Loucy (cell line): ENCODE results near the gene FAAH.

Source experiments
- H2AFZ ChIP-seq: fragments of 200-600 bp; sonication (generic); 2 replicates; pipeline ENCODE4 v1.6.0; 2016; ENCODE audit warnings: antibody characterized with exemption, mild to moderate bottlenecking, low read length, moderate library complexity
- H3F3A ChIP-seq: fragments of 200-600 bp; 2 replicates; pipeline ENCODE4 v1.6.0; 2016; ENCODE audit warnings: antibody characterized with exemption, low read depth, mild to moderate bottlenecking
- H3K27me3 ChIP-seq: fragments of 200-600 bp; sonication (generic); 2 replicates; pipeline ENCODE4 v1.6.1; 2014; ENCODE audit warnings: low read length, mild to moderate bottlenecking; ENCODE audit not compliant: insufficient read depth, poor library complexity, severe bottlenecking
- H3K36me3 ChIP-seq: fragments of 200-600 bp; sonication (generic); 2 replicates; pipeline ENCODE4 v1.6.1; 2016; ENCODE audit warnings: low read length; ENCODE audit not compliant: insufficient read depth
- H3K4me1 ChIP-seq: fragments of 200-600 bp; sonication (generic); 2 replicates; pipeline ENCODE4 v1.5.1; 2014; ENCODE audit warnings: low read length, mild to moderate bottlenecking; ENCODE audit not compliant: insufficient read depth, poor library complexity, severe bottlenecking
- H3K4me2 ChIP-seq: fragments of 200-600 bp; sonication (generic); 2 replicates; pipeline ENCODE4 v1.6.0; 2014; ENCODE audit warnings: antibody characterized with exemption, low read length, low read depth, mild to moderate bottlenecking; ENCODE audit not compliant: poor library complexity, severe bottlenecking
- H3K4me3 ChIP-seq: fragments of 200-600 bp; sonication (generic); 2 replicates; pipeline ENCODE4 v1.5.1; 2014; ENCODE audit warnings: low read length, mild to moderate bottlenecking, mixed read lengths; ENCODE audit not compliant: poor library complexity, severe bottlenecking
- H3K79me2 ChIP-seq: fragments of 200-600 bp; sonication (generic); 2 replicates; pipeline ENCODE4 v1.6.1; 2014; ENCODE audit warnings: low read length; ENCODE audit not compliant: insufficient read depth
- H3K9ac ChIP-seq: fragments of 200-600 bp; sonication (generic); 2 replicates; pipeline ENCODE4 v1.6.0; 2014; ENCODE audit warnings: mild to moderate bottlenecking, low read depth, low read length, moderate library complexity; ENCODE audit not compliant: poor library complexity, severe bottlenecking
- H3K9me2 ChIP-seq: fragments of 200-600 bp; sonication (generic); replicated peaks from 2 replicates; pipeline ENCODE4 v1.6.1; 2016; ENCODE audit warnings: low read depth, low read length, mixed read lengths
- H3K9me3 ChIP-seq: fragments of 200-600 bp; sonication (generic); 2 replicates; pipeline ENCODE4 v1.6.1; 2014; ENCODE audit warnings: mild to moderate bottlenecking, antibody characterized with exemption, low read length, low read depth; ENCODE audit not compliant: insufficient read depth
- H4K20me1 ChIP-seq: fragments of 200-600 bp; sonication (generic); 2 replicates; pipeline ENCODE4 v1.6.0; 2014; ENCODE audit warnings: antibody characterized with exemption, low read length, mild to moderate bottlenecking; ENCODE audit not compliant: insufficient read depth, poor library complexity, severe bottlenecking
- CTCF ChIP-seq: fragments of 200-600 bp; sonication (generic); conservative IDR thresholded peaks from 2 replicates; pipeline ENCODE4 v1.5.1; 2014; ENCODE audit warnings: mild to moderate bottlenecking, antibody characterized with exemption, low read length
- EZH2phosphoT487 ChIP-seq: fragments of 200-600 bp; IDR thresholded peaks from 2 replicates; pipeline ENCODE4 v1.6.1; 2018; ENCODE audit warnings: antibody characterized with exemption, mild to moderate bottlenecking, moderate library complexity, borderline replicate concordance

FAAH gene

GRCh38 chr1:46437723-46438122 is 43.6 kb downstream of the FAAH start:
- Histone ChIP-seq H3K4me3 (no peak overlapping the region), H4K20me1 (no peaks in the 10 kb centered on the region), H3K36me3 (no peaks in the 10 kb centered on the region)

GRCh38 chr1:46438346-46438745 is 44.2 kb downstream of the FAAH start:
- H3F3A ChIP-seq: no peaks in the 10 kb centered on the region
- H3K9me3 ChIP-seq: no peaks in the 10 kb centered on the region
- H3K9me2 ChIP-seq: no peaks in the 10 kb centered on the region
- no peaks in the 10 kb centered on the region for H4K20me1 ChIP-seq
- no peaks in the 10 kb centered on the region for H3K79me2 ChIP-seq
- no peak overlapping the region for H2AFZ ChIP-seq
- no peaks in the 10 kb centered on the region for H3K27me3 ChIP-seq
- no peak overlapping the region for H3K4me2 ChIP-seq
- TF ChIP-seq EZH2phosphoT487 (no peak), CTCF (no peak)
- H3K9ac ChIP-seq: no peak overlapping the region
- H3K4me3 ChIP-seq: no peak overlapping the region
- H3K4me1 ChIP-seq: peaks cover 5% of the 10 kb centered on the region
- no peaks in the 10 kb centered on the region for H3K36me3 ChIP-seq

More at GRCh38 chr1:46437723-46438122, 43.6 kb downstream of the FAAH start:
- Histone ChIP-seq H3K27me3 (no peaks in the 10 kb centered on the region), H2AFZ (no peak overlapping the region), H3K9me2 (no peaks in the 10 kb centered on the region), H3F3A (no peaks in the 10 kb centered on the region), H3K4me2 (no peak overlapping the region), H3K9me3 (no peaks in the 10 kb centered on the region), H3K79me2 (no peaks in the 10 kb centered on the region), H3K4me1 (peaks cover under 1% of the 10 kb centered on the region), H3K9ac (no peak overlapping the region)
- no peak for TF ChIP-seq EZH2phosphoT487
- TF ChIP-seq CTCF: no peak

- no peaks in the 10 kb centered on the region for H3K36me3 ChIP-seq
- H3K4me3 ChIP-seq: no peak overlapping the region
- no peaks in the 10 kb centered on the region for H3K9me2 ChIP-seq
- H3K4me1 ChIP-seq: peaks cover 5% of the 10 kb centered on the region
- H3K9ac ChIP-seq: no peak overlapping the region
- H3K4me2 ChIP-seq: no peak overlapping the region
- H2AFZ ChIP-seq: no peak overlapping the region
- H3K9me3 ChIP-seq: no peaks in the 10 kb centered on the region
- no peaks in the 10 kb centered on the region for H3K79me2 ChIP-seq
- no peaks in the 10 kb centered on the region for H3F3A ChIP-seq
- no peaks in the 10 kb centered on the region for H4K20me1 ChIP-seq
- TF ChIP-seq CTCF (no peak), EZH2phosphoT487 (no peak)
- no peaks in the 10 kb centered on the region for H3K27me3 ChIP-seq
Measured at GRCh38 chr1:46440478-46440877, 46.4 kb downstream of the FAAH start.
